Pancreas (tissue), 10 donors: ENCODE data around the gene SLC2A5. TPM values are rescaled to one million over a fixed set of nuclear protein-coding genes. Genes with fewer than 3 reads are reported as not detected.
"Not testable (repeated sequence)": the region's sequence is repeated elsewhere in the genome, so short reads cannot be mapped to it uniquely, and the experiment has no call there.

ENCODE experiments used
- ATAC-seq, 4 donors: fragments of 200-7000 bp; cut with Tn5 transposase; one replicate each; pipeline versions ENCODE4 v1.8.0 to v1.9.1; 2020; ENCODE audit warnings: mild to moderate bottlenecking in 4 of 4, moderate library complexity in 4 of 4
- DNase-seq, 6 donors: peaks; one replicate each; pipeline ENCODE4 v3.0.0-alpha.2; 2020
- FAIRE-seq: peaks from 2 replicates; lab custom pipeline; 2012; peaks lifted over from hg19 to GRCh38; lab: Jason Lieb, UNC
- H3K27ac ChIP-seq, 4 donors: fragments of 200-600 bp; sonication (generic); 1 replicate in 3 of 4; 2 replicates in 1 of 4; pipeline versions ENCODE4 v1.5.0 to v1.8.0; 2020
- H3K27me3 ChIP-seq, 4 donors: fragments of 200-600 bp; one replicate each; pipeline ENCODE4 v1.8.0; 2021
- H3K36me3 ChIP-seq, 3 donors: fragments of 200-600 bp; sonication (generic) in 1 of 3; one replicate each; pipeline versions ENCODE4 v1.5.0 to v1.8.0; 2020 to 2021
- H3K4me1 ChIP-seq, 3 donors: fragments of 200-600 bp; one replicate each; pipeline ENCODE4 v1.8.0; 2021
- H3K4me3 ChIP-seq, 4 donors: fragments of 200-600 bp; sonication (generic) in 2 of 4; one replicate each; pipeline versions ENCODE4 v1.5.0 to v1.8.0; 2020 to 2021
- H3K9me3 ChIP-seq, 4 donors: fragments of 200-600 bp; one replicate each; pipeline ENCODE4 v1.8.0; 2021
- WGBS, 2 donors: extraction: QIAGEN DNeasy Blood & Tissue Kit; methylation state at CpG; one replicate each; pipeline ENCODE4 v1.1.7; 2013; 5-methylcytosine and 5-hydroxymethylcytosine counted together
- intact Hi-C, 3 donors: fragments of 100-400 bp; cut with DNase I; formaldehyde crosslinking; loops; one replicate each; pipeline versions ENCODE4 v1.11.1 to v1.14.2; 2022
- polyA plus RNA-seq, 2 donors: library from polyadenylated mRNA; stranded (reverse); fragments of 200-250 nt; gene quantifications; one replicate each; pipeline ENCODE4 v1.2.3, GENCODE V29; 2013
- total RNA-seq, 6 donors: library from RNA; stranded (reverse); fragmentation: NEBNext Ultra II Directional in 4 of 6; extraction: Animal tissue kit (Norgen Biotek cat#: 25700) in 4 of 6; gene quantifications; one replicate each; pipeline versions ENCODE4 v1.2.1 to v1.2.4, GENCODE V29; 2021 to 2023
- TF ChIP-seq, protein P1 (sequence below), 4 donors: fragments of 200-600 bp; sonication (generic) in 3 of 4; IDR thresholded peaks; one replicate each; pipeline versions ENCODE4 v1.5.0 to v1.8.0; 2021; ENCODE audit warnings: antibody characterized with exemption in 4 of 4
- donor health status: healthy with polysubstance abuse.
- donor health status: DM: no; HTN: no; CAD: no; lungs with moderate emphysema.
- donor health status: DM: no; HTN: no; CAD: no.
- donor health status: control.
- donor health status: control.
- donor health status: Bipolar disorder and iron deficiency.
- donor health status: DM: yes; HTN: yes; CAD: no.
- donor health status: DM: no; HTN: no; CAD: no.
- donor health status: DM: no; HTN: no; CAD: no.
- donor health status: DM: yes; HTN: yes; CAD: no.

The SLC2A5 gene
- total and polyA plus RNA-seq, 8 donors: 0.14 to 4.4 (median 0.53) TPM

DNA sequence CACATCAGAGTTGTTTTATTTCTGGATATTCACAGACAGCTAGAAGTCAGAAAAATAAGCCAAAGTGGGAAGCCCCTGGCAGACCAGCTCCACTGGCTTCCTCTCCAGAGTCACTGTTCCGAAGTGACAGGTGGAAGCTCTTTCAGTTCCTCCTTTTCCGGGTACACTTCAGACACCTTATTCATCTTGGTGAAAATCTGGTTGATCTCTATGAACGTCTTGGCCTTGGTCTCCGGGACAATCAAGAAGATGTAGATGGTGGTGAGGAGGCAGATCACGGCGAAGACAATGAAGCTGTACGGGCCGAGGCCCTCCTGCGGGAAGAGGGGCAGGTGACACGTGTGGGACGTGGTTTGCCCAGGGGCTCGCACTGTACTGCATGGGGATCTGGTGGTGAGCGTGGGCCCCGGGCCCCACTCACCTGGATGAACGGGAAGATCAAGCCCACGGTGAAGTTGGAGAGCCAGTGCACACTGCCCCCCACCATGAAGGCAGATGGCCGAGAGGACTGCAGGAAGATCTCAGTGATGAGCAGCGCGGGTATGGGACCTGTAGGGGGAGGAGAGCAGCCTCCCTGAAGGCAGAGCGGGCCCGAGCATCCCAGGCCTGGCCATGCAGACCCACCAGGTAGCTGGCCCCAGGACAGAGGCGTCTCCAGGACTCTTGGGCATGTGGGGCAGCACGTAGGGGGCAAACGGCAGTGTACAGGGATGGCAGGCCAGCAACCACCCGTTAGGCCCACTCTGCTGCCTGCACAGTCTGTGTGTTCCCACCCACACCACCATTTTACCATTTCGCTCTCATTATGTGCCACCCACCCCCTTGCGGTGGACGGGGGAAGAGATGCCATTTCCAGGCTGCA lies 31.7 kb downstream of the SLC2A5 start:
- 74 to 82% methylated on average over 28 of the region's 28 CpGs for WGBS, 2 donors
- no peak for ATAC-seq

DNA sequence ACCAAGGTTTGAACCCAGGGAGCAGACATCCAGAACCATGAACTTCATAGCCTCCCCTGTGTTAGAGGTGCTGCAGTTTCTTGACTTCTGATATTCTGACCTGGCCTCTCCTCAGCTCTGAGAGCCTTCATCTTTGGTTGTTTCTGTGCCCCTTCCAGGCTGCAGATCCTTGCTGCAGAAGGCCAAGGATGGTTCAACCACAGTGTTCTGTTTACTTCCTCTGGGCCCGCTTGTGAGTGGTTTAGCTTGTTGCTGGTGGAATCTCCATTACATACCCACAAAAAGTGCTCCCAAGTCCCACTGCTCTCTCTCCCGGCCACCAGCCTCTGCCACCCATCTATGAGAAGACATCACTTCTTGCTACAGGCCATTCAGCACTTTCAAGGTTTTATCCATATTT lies 34.2 kb downstream of the SLC2A5 start:
- DNase-seq: no peak
- no peaks in the 10 kb centered on the region for H3K9me3 ChIP-seq
- no peak overlapping the region for H3K27ac ChIP-seq
- H3K4me3 ChIP-seq: no peak overlapping the region
- H3K4me1 ChIP-seq: no peaks in the 10 kb centered on the region
- WGBS, 2 donors: 91 to 96% methylated on average over 2 of the region's 2 CpGs
- H3K27me3 ChIP-seq: no peaks in the 10 kb centered on the region
- H3K36me3 ChIP-seq: no peaks in the 10 kb centered on the region
- intact Hi-C loops: no loop called here
- ATAC-seq: no peak
- FAIRE-seq: no peak
- TF ChIP-seq, protein P1, sequence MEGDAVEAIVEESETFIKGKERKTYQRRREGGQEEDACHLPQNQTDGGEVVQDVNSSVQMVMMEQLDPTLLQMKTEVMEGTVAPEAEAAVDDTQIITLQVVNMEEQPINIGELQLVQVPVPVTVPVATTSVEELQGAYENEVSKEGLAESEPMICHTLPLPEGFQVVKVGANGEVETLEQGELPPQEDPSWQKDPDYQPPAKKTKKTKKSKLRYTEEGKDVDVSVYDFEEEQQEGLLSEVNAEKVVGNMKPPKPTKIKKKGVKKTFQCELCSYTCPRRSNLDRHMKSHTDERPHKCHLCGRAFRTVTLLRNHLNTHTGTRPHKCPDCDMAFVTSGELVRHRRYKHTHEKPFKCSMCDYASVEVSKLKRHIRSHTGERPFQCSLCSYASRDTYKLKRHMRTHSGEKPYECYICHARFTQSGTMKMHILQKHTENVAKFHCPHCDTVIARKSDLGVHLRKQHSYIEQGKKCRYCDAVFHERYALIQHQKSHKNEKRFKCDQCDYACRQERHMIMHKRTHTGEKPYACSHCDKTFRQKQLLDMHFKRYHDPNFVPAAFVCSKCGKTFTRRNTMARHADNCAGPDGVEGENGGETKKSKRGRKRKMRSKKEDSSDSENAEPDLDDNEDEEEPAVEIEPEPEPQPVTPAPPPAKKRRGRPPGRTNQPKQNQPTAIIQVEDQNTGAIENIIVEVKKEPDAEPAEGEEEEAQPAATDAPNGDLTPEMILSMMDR (IDR thresholded peaks at IDR 0.05): no peak

More for the DNA sequence above, 31.7 kb downstream of the SLC2A5 start:
- intact Hi-C loops: no loop called here
- Histone ChIP-seq H3K4me3 (no peak overlapping the region), H3K4me1 (no peaks in the 10 kb centered on the region), H3K36me3 (no peaks in the 10 kb centered on the region), H3K27ac (no peak overlapping the region), H3K9me3 (no peaks in the 10 kb centered on the region), H3K27me3 (no peaks in the 10 kb centered on the region)
- TF ChIP-seq, protein P1 (IDR thresholded peaks at IDR 0.05): no peak
- DNase-seq: no peak
- FAIRE-seq: no peak

DNA sequence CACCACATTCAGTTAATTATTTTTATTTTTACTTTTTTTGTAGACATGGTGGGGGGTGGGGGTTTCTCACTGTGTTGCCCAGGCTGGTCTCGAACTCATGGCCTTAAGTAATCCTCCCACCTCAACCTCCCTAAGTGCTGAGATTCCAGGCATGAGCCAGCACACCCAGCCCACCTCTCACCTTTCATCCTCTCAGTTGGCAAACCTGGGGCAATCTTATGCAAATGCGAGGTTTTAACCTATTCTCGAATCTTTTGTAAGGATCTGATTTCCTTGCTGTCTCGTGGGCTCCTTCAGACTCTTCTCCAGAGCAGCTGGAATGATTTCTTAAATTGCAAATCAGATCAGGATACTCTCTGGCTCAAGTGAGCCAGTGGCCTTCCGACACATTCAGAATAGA lies 36.1 kb downstream of the SLC2A5 start:
- Histone ChIP-seq H3K27me3 (no peaks in the 10 kb centered on the region), H3K4me3 (no peak overlapping the region), H3K4me1 (no peaks in the 10 kb centered on the region), H3K36me3 (no peaks in the 10 kb centered on the region), H3K9me3 (no peaks in the 10 kb centered on the region), H3K27ac (no peak overlapping the region)
- TF ChIP-seq, protein P1 (IDR thresholded peaks at IDR 0.05): no peak
- intact Hi-C loops: no loop called here
- FAIRE-seq (no peak), ATAC-seq (no peak), DNase-seq (no peak)
- WGBS, 2 donors: 53 to 68% methylated on average over 5 of the region's 5 CpGs

DNA sequence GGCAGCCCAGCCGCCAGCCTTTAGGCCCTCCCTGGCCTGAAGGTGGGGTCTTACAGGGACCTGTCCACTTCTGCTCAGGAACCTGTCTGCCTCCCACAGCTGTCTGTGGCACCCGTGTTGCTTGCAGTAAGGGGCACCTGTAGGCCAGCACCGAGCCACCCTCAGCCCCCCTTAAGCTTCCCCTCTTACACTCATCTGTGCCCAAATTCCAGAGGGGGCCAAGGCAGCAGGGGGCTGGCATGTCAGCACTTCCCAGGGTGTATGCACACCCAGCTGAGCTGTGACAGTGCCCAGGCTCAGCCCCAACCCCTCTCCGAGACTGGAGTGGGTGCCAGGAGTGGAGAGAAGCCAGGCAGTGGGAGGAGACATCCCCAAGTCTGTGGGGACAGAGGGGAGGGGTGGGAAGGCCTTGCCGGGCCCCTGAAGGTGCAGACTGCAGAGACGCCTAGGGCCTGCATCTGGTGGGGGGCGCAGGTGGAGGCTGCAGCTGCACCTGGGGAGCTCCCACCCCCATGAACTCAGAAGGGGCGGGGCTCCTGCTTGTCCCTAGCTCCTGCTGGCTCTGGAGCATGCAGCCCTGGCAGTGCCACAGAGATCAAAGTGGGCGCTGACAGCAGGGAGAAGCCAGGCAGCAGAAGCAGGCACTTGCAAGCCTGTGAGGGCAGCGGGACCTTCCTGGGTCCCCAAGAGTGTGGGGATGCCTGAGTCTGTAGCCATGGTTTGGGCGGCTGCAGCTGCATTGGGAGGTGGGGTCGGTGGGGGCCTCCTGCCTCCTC lies 37.8 kb downstream of the SLC2A5 start:
- FAIRE-seq (no peak), ATAC-seq (no peak), DNase-seq (no peak)
- H3K9me3 ChIP-seq: no peaks in the 10 kb centered on the region
- intact Hi-C loops: no loop called here
- H3K27me3 ChIP-seq: no peaks in the 10 kb centered on the region
- H3K27ac ChIP-seq: no peak overlapping the region
- H3K4me3 ChIP-seq: no peak overlapping the region
- WGBS, 2 donors: 85 to 94% methylated on average over 12 of the region's 12 CpGs
- no peaks in the 10 kb centered on the region for H3K36me3 ChIP-seq
- H3K4me1 ChIP-seq: no peaks in the 10 kb centered on the region
- TF ChIP-seq, protein P1 (IDR thresholded peaks at IDR 0.05): no peak

DNA sequence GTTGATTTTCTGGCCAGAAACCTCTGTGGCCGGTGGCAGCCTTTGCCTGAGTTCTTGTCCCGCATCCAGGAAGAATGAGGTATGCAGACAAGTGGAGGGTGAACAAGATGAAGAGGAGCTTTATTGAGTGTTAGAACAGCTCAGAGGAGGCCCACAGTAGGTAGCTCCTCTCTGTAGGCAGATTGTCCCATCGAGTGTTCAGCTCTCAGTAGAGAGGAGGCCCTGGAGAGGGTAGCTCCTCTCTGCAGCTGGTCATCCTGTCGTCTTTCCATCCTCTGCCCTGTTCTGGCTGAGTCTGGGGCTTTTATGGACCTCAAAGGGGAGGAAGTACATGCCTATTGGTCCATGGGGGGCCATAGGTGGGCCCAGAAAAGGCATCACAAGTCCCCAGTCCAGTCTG lies 38.4 kb downstream of the SLC2A5 start:
- H3K27me3 ChIP-seq, H3K4me3 ChIP-seq, DNase-seq, intact Hi-C loops, H3K36me3 ChIP-seq, H3K9me3 ChIP-seq, H3K27ac ChIP-seq, H3K4me1 ChIP-seq, ATAC-seq, FAIRE-seq: not testable (repeated sequence)
- 83 to 96% methylated on average over 4 of the region's 4 CpGs for WGBS, 2 donors
